ENCODE results near the gene PI4K2A.
A peak's percentile ranks its signal among the peaks of the same experiment; 100 is the strongest.
"Not testable (repeated sequence)": the region's sequence is repeated elsewhere in the genome, so short reads cannot be mapped to it uniquely, and the experiment has no call there.

PI4K2A gene

DNA sequence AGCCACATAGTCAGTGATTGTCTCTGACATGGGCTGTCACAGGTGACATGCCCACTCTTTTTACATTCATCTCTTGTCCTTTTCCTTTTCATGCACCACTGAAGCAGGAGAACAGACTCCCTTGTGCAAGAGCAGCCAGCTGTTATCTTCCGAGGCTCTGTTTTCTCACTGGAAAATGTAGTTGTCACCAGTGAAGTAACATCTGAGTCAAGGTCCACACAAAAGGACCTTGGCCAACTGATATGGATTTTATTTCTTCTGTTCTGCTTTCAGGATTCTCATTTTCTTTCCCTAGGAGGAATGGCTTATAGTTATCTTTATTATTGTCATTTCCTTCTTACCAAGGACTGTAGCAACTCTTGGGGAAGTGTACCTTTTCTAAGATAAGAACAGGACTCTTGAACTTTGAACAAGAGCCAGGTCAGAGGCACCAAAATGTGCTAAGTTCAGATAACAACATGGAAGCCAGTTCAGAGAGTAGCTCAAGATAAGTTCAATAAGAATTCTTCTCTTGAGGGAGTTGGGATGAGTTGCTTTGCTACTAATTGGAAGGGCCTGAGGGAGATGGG lies 23.9 kb downstream of the PI4K2A start:
- no peak overlapping the region for H3K4me3 ChIP-seq (ENCODE audit: low read length)
- no peak for DNase-seq (ENCODE audit: low read depth, low spot score)

DNA sequence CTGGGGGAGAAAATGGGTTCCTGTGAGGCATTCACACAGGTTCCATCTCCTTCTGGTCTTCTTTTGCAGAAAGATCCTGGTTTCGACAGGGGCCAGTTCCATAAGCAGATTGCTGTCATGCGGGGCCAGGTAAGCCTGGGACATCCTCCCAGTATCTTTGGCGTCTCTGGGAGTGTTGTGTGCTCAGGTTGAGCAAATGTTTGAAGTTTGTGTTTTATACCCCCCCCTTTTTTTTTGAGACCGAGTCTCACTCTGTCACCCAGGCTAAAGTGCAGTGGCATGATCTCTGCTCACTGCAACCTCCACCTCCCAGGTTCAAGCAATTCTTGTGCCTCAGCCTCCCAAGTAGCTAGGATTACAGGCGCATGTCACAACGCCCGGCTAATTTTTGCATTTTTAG lies 26.5 kb downstream of the PI4K2A start:
- DNase-seq (ENCODE audit: low read depth, low spot score) = no peak
- no peak overlapping the region for H3K4me3 ChIP-seq (ENCODE audit: low read length)

DNA sequence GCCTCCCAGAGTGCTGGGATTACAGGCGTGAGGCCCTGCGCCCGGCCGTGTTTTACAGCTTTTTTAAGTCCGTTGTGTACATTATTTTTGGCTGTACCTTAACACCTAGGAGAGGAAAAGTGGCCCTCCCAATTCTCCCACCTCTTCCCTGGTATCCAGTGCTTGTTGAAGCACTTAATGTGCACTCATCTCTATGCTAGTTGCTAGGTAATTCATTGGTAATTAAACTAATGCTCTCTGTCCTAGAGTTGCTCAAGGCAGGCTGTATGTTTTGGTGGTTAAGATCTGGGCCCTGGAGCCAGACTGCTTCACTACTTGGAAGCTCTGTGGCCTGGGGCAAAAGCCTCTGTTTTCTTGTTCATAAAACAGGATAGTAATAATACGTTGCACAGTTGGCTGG lies 27.0 kb downstream of the PI4K2A start:
- no peak for DNase-seq (ENCODE audit: low read depth, low spot score)

DNA sequence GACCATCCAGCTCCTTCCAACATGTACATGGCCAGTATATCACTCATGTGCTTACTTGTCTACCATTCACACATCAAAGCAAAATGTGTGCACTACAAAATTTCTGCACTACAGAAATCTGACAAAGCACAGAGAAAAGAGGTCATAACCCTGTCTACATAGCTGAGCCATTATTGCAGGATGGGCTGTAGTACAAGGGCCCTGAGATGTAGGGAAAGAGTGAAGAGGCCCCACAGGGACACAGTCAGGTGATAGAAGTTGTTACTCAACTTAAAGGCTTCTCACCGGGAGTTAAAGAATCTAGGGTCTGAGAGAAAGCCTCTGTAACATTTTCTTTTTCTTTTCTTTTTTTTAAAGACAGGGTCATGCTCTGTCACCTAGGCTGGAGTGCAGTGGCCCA lies 29.1 kb downstream of the PI4K2A start:
- no peak for DNase-seq (ENCODE audit: low read depth, low spot score)
- H3K4me3 ChIP-seq (ENCODE audit: low read length) = no peak overlapping the region

More for the DNA sequence above, 27.0 kb downstream of the PI4K2A start:
- no peak overlapping the region for H3K4me3 ChIP-seq (ENCODE audit: low read length)

DNA sequence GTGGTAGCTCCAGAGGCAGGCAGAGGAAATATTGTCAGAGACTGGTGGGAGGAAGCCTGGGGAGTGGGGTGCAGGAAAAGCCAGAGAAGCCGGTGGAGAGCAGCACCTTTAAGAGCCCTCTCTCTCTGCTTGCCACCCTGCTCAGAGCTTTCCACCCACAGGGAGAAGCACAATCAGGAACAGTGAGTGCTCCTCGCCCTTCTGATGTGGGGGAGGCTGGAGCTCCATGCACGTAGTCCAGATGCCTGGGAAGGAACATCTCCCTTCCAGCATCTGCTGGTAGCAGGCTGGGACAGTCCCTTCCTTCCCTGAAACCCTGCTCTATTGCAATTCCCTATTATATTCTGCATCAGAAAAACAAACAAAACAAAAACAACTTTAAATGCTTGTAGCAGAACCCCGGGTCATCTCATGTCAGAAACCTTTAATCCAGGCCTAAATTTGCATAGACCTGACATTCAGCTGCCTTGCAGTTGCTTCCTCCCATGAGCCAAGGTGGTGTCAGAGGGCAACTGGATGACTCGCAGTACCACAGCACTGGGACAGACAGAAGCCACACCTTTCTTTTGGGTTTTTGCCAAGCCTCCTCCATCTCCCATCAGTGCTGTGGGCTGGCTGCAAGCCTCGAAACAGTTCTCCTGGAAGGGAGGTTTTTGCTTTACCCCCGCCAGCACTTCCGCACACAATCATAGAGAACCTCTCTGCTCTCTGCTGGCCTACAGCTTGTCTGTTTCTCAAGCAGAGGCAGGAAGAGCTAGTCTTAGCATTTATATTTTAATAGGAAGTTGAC lies 33.5 kb downstream of the PI4K2A start:
- H3K4me3 ChIP-seq (ENCODE audit: low read length) = no peak overlapping the region
- DNase-seq (ENCODE audit: low read depth, low spot score) = peak; percentile 35

DNA sequence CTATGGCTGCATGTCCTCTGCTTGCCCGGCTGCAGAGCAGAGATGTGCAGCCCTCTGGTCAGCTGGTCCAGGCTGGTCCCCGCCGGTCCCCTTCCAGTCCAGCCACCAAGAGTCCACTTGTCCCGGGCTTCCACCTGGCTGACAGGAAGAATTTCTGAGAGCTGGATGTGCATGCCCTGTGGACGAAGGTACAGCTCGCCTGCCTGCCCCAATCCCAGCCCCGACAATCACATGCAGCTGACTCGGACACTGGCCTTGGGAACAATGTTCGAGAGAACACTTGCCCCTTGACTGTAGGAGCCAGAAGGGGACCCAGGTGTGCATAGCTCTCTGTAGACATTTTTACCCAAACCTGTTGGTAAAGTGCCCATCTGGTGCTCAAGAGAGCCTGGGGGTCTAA lies 34.8 kb downstream of the PI4K2A start:
- DNase-seq (ENCODE audit: low read depth, low spot score) = no peak
- no peak overlapping the region for H3K4me3 ChIP-seq (ENCODE audit: low read length)

DNA sequence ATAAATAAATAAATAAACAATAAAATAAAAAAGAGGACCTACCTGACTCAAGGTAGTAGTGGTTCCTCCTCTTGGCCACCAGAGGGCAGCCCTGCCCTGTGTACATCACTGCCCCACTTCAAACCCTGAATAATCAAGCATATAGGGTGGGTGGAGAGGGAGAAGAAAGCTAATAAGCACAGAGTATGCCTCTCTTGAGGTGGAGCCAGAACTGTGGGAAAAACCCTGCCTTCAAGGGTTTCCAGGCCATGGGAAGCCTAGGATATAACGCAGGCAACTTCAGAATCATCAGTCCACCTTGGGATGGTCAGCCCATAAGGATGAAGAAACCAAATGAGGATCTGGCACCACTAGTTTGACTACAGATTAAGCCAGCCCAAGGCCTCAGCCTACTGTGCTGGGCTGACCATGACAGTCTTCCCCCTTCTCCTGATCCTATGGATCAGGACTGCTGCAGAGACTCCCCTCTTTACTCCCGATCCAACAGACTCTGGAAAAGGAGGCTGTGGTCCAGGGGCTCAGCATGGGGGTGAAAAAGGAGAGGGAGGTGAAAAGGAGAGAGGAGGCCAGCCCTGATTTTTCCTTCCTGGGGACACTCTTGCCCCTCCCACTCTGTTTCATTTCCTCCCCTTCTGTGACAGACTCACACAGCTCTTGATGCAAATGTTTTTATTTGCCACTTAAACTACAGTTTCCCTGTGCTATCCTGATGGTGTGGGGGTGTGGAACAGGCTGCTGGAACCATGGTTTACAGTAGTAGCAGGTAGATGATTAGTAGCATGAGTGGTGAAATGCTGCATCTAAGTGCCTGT lies 36.5 kb downstream of the PI4K2A start:
- peak; percentile 42 for DNase-seq (ENCODE audit: low read depth, low spot score)
- H3K4me3 ChIP-seq (ENCODE audit: low read length) = no peak overlapping the region

DNA sequence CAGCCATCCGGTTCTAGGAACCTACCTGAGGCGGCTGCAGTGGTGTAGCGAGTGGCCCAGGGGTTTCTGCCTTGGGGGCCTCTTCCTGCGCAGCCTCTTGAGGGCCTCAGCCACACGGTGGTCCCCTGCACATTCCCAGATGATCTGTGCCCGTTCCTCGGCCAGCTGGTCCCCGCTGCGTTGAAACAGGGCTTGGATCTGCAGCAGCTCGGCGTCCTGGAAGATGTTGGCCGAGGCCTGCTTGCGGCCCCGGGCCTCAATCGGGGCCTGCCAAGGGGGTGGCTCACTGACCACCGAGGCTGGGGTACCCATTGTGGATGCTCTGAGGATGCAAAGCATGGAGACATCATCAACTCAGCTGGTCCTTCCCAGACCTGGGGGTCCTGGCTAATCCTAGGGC lies 39.1 kb downstream of the PI4K2A start:
- H3K4me3 ChIP-seq (ENCODE audit: low read length) = no peak overlapping the region
- no peak for DNase-seq (ENCODE audit: low read depth, low spot score)

DNA sequence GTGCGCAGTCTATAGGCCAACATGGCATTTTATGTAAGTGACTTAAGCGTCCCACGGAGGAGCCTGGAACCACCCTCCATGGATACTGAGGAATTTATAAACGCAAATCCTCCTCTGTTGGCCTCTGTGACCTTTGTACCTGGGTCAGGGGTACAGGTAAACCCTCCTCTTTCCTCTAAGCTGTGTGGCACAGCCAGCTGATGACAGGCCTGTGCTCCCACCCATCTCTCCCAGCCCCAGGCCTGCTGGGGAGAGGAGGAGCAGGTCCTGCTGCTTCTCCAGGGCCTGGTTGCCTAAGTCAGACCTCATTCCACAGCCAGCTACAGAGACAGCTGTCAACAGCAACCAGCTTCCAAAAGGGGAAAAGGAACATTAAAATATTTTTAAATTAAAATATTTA lies 41.6 kb downstream of the PI4K2A start:
- no peak for DNase-seq (ENCODE audit: low read depth, low spot score)
- no peak overlapping the region for H3K4me3 ChIP-seq (ENCODE audit: low read length)

DNA sequence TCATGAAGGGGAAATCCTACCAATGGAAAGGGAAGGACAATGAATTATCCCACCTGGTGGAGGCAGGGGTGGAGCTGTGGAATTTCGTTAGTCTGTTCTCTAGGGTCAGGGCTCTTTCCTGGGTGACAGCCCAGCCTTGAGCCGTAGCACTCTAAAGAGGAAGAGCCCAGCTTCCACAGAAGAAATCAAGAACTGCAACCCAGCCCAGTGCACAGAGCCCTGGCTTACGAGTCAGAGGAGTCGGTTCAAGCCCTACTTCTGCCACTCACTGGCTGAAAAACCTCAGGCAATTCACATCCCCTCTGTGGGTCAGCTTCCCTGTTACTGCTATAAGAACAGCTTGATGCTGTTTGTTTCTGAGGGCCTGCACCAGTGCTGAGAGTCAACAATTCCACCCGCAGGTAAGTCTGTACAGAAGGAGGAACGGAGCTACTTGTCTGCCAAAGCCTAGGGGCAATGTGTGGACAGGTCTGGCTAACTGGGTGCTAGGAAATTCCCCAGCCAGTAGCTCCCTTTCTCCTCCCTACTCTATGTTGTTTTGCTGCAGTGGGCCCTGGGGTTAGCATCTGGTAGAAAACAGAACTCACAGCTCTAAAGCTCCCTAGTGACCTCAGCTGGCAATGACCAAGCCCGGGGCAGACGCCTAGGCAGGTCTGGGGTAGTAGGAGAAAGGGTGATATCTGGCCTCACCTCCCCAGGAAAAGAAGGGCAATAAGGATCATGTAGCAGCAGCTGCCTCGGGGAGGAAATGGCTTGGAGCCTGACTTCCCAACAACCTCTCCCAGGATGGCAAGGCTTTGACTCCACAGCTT lies 43.3 kb downstream of the PI4K2A start:
- H3K4me3 ChIP-seq (ENCODE audit: low read length) = no peak overlapping the region
- no peak for DNase-seq (ENCODE audit: low read depth, low spot score)

DNA sequence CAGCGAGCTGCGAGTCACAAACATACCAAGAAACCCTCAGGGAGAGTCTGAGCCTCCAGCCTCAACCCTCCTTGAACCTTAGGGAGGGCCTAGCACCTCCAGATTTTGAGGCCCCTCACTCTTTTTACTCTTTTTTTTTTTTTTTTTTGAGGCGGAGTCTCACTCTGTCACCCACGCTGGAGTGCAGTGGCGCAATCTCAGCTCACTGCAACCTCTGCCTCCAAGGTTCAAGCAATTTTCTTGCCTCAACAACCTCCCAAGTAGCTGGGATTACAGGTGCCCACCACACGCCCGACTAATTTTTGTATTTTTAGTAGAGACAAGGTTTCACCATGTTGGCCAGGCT lies 43.9 kb downstream of the PI4K2A start:
- H3K4me3 ChIP-seq (ENCODE audit: low read length); DNase-seq (ENCODE audit: low read depth, low spot score): not testable (repeated sequence)

DNA sequence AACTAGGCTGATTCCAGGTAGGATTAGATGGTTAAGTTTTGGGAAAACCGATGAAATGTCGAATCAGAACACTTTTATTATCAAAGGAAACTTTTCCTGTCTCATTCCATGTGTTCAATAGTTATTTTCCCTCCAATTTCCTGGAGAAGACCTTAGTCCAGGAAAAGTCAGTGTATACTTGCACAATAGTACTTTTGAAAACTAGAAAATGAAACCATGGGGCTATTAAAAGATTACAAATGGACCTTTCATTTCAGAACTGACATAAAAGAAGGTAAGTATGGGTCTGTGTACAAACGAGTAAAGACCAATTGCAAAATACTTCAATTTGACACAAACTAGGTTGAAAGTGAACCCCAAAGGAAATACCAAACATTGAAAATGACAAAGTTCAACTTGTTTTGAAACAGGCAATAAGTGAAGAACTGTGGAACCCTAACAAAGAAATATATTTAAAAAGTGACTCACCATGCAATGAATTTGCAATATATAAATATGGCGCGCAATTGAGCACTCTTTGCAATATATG lies 44.5 kb downstream of the PI4K2A start:
- DNase-seq (ENCODE audit: low read depth, low spot score) = no peak
- no peak overlapping the region for H3K4me3 ChIP-seq (ENCODE audit: low read length)

DNA sequence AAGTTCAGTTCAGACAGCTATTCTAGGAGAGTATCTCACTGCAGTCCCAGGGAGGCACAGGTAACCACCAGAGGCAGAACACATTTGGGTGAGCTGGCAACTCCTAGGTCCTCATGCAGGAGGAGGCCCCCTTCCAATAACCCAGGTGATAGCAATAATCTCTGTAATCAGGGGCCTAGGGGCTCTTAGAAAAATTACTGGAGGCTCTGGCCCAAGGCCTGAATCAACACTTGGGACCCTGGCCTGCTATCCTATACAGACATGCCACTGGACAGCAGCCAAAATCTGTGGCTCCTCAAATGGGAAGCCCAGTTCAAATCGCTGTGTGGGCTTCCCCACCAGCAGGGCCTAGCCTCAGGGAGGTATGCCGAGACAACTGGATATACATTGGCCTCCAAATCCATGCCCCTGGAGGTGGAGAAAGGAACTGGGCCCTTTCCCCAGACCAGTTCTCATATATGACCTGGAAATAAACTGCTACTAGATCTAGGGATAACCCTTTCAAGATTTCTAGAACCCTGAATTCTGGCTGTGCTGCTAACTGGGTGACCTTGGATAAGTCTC lies 45.0 kb downstream of the PI4K2A start:
- no peak for DNase-seq (ENCODE audit: low read depth, low spot score)
- no peak overlapping the region for H3K4me3 ChIP-seq (ENCODE audit: low read length)

DNA sequence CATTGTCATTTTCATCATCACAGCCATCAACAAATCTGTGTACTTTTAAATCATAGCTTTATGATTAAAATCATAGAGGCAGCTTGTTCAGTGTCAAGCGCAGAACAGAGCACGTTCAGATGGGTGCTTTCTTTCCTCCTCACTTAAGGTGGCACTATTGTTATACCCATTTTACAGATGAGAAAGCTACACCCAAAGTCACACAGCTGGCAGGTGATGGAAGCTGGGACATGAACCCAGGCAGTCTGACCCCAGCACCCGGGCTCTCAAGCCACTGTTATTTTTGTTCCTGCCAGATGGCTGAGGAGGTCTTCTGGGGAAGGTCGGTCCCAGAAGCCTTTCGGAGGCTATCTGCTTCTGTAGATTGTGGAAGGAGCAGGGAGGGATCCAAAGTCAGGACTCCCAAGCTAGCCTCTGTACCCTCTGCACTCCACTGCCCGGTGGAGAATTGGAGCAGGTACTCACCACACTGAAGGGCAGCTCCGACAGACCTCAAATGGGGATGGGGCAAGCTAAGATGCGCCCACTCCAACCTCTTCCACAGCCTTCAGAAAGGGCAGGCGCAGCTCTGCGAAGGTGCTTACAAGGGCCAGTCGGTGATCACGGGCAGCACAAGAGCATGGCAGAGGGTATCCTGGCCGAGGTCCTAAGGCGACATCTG lies 46.0 kb downstream of the PI4K2A start:
- peak overlapping the region; percentile 78 for H3K4me3 ChIP-seq (ENCODE audit: low read length)
- no peak for DNase-seq (ENCODE audit: low read depth, low spot score)

DNA sequence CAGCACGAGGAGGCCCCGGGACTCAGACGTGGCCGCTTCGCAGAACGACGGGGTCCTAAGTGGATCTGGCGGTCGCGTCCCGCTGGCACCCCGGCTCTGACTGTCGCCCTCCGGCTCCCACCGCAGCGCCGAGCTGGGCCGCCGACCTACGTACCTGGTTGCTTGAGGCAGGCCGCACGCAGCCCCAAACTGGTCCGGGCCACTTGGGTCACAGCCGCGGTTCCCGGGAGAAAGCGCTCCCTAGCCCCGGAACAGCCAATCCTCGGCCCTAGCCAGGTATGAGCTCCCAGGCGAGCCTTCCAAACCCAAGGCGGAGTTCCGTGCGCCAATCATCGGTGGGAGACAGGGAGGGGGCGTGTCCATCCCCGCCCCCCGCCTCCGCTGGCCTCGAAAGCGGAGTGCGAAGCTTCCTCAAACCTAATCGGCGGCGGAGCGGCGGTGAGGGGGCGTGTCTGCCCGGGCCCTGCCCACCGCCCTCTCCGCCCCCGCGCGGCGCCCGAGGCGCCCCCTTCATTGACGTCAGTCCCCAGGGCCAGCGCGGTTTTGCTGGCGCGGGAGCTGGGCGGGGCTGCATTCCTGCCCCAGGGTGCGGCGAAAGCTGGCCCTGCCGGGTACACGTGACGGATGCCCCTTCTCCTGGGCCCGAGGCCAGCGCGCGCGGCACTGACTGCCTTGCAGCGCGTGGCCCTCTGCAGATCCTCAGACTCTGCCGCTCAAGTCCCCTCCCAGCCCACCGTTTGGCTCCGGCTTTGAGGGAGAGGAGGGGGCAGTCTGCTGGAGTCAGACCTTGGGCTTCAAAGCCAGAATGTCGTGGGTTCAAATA lies 46.7 kb downstream of the PI4K2A start, which contains the start of gene AVPI1:
Gene AVPI1, minus strand, starts transcription at position 280 of the 823 bp plus-strand sequence. CDS start 7,336 bp downstream, outside the sequence.
- peak; percentile 91 for DNase-seq (ENCODE audit: low read depth, low spot score)
- H3K4me3 ChIP-seq (ENCODE audit: low read length) = peak within 1 kb of the TSS; percentile 78

DNA sequence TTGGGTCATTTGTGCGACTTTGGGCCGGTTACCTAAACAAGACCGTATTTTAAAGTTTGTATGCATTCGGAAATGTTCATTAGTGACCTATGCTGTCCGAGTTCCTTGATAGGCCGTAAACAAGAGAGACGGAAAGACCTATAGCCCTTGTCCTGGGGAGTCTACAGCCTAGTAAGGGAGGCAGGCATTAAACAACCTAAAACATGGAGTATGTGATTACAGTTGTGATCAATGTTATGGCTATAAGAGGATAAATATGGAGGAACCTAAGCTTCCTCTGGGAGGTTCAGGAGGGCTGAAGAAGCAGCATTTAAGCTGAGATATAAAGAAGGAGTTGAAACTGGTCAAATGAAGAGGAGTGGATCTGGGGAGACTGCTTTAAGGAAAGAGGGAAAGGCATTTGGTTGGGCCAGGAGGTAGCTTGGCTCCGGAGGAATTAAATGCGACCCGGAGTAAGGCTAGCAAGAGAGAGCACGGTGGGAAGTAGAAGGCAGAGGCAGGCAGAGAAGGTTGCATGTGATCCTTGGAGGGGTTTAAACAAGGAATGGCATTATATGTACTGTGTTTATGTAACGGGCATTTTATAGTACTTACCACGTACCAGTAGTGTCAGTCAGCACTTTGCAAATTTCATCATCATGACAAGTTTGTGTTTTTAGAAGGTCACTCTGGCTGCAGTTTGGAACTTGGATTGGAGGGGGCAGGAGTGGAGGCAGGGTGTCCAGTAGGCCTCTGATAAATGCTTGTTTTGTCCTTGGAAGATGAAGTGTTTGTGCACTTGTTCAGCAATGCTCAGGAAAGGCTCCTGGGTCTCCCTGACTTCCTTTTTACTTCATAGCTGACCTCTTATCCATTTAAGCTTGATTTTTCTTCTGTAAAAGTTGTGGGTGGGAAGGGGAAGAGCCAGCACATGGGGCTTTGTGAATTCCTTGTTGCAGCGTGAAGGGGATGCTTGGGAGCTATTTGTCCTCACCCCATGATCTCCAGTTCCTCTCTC lies 47.6 kb downstream of the PI4K2A start:
- H3K4me3 ChIP-seq (ENCODE audit: low read length) = peak overlapping the region; percentile 65
- DNase-seq (ENCODE audit: low read depth, low spot score) = no peak

Measured in Jurkat, Clone E6-1 (cell line).